T-helper 17 cell (primary cell): ENCODE data around the gene GIPR. TPM values are rescaled to one million over a fixed set of nuclear protein-coding genes. Genes with fewer than 3 reads are reported as not detected.
A peak's percentile ranks its signal among the peaks of the same experiment; 100 is the strongest.
"Not testable (repeated sequence)": the region's sequence is repeated elsewhere in the genome, so short reads cannot be mapped to it uniquely, and the experiment has no call there.

Source experiments
- ATAC-seq: fragments of 150-1000 bp; cut with Tn5 transposase; 2 replicates; pipeline ENCODE4 v1.10.0; 2021; ENCODE audit warnings: mild to moderate bottlenecking, moderate library complexity
- DNase-seq, 3 donors: peaks; one replicate each; pipeline versions ENCODE4 v3.0.0 to v3.0.0-alpha.2; 2020 to 2021
- H3K9me3 ChIP-seq: one replicate; pipeline ENCODE4 v1.7.0; 2013; ENCODE audit warnings: low read length, mild to moderate bottlenecking; ENCODE audit not compliant: control insufficient read depth, poor library complexity, severe bottlenecking
- H3K27ac Mint-ChIP-seq: one replicate; pipeline ENCODE4 v1.8.0; 2022; ENCODE audit warnings: mild to moderate bottlenecking, moderate library complexity, mixed read lengths
- H3K27me3 Mint-ChIP-seq: one replicate; pipeline ENCODE4 v1.8.0; 2022; ENCODE audit warnings: mixed read lengths
- H3K36me3 Mint-ChIP-seq: one replicate; pipeline ENCODE4 v1.8.0; 2022; ENCODE audit warnings: low read depth, mixed read lengths
- H3K4me1 Mint-ChIP-seq: one replicate; pipeline ENCODE4 v1.8.0; 2022; ENCODE audit warnings: mild to moderate bottlenecking, mixed read lengths
- H3K4me3 Mint-ChIP-seq: one replicate; pipeline ENCODE4 v1.8.0; 2022; ENCODE audit warnings: mild to moderate bottlenecking, moderate library complexity, mixed read lengths
- total RNA-seq, 4 donors: library from RNA in 2 of 4; stranded (reverse) in 2 of 4; gene quantifications; one replicate each; pipeline ENCODE4 v1.2.3 and lab custom pipeline; 2022 to 2026

Gene GIPR
- total RNA-seq, 2 donors from 2014 or later: 2.3 to 4.6 TPM

DNA sequence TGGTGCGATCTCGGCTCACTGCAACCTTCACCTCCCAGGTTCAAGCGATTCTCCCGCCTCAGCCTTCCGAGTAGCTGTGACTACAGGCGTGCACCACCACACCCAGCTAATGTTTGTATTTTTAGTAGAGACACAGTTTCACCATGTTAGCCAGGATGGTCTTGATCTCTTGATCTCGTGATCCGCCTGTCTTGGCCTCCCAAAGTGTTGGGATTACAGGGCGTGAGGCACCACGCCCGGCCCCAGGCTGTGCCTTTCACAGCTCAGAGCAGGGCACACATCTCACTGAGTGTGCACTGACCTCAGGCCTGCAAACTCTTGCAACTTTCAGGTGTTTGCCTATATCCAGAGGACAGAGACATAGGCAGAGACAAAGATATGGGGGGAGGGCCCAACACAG, 17.0 kb downstream of the GIPR start:
- not testable (repeated sequence) for H3K4me1 Mint-ChIP-seq, H3K36me3 Mint-ChIP-seq, DNase-seq, H3K9me3 ChIP-seq, ATAC-seq, H3K27me3 Mint-ChIP-seq, H3K4me3 Mint-ChIP-seq
- H3K27ac Mint-ChIP-seq: peak overlapping the region; percentile 79

DNA sequence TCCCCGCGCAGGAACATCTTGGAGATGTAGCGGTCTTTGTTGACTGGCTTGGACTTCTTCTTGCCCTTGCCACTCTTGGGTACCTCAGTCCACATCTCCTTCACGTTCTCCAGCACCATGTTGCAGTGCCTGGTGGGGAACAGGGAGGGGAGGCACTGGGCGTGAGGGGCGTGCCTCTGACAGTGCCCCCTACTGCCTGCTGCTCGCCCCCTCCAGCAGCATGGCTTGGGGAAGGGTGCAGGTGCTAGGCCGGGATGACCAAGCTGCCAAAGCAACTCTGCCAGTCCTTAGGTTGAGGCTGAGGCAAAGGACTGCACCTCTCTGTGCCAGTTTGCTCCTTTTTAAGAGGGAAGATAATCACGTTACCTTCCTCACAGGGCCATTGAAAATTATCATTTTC, 19.6 kb downstream of the GIPR start:
- peaks cover 2% of the 10 kb centered on the region for H3K36me3 Mint-ChIP-seq

DNA sequence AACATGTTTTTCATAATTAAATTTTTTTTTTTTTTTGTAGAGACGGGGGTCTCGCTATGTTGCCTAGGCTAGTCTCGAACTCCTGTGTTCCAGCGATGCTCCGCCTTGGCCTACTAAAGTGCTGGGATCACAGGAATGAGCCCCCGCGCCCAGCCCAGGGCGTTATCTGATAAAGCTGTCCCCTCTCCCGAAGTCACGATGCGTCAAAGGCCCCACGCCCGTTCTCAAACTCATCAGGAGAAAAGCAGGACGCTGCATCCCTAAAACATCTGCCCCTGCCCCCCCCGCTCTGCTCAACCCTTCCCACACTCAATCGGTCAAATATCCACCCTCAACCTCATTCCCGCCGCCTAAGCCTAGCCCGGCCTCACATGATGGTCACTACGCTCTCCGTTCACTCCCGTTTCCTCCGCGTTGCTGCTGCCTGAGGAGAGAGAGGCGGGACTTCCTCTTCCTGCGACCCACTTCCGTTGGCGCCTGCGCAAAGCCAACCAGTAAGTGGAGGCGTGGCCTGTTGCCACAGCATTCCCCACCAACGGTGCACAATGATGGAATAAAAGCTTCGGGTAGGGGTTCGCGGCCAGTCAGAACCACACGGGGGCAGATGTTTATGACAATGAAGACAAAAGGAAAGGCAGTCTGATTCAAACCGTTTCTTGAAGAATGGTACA, 23.6 kb downstream of the GIPR start, which contains the start of gene SNRPD2:
SNRPD2 (minus strand) TSS at position 438 of the 671 bp plus-strand sequence; CDS start at position 373, 65 bp downstream.
- H3K27me3 Mint-ChIP-seq: no peaks in the 10 kb centered on the region
- DNase-seq: peak; percentile 82 to 86 (median 84)
- H3K9me3 ChIP-seq: no peaks in the 10 kb centered on the region
- peak; percentile 57 for ATAC-seq
- peaks cover 13% of the 10 kb centered on the region for H3K4me1 Mint-ChIP-seq
- H3K4me3 Mint-ChIP-seq: peak within 1 kb of the TSS; percentile 93
- peaks cover 5% of the 10 kb centered on the region for H3K36me3 Mint-ChIP-seq
- peak within 1 kb of the TSS; percentile 94 for H3K27ac Mint-ChIP-seq

More for the DNA sequence above, 19.6 kb downstream of the GIPR start:
- no peak for ATAC-seq
- Mint-ChIP-seq H3K27me3 (no peaks in the 10 kb centered on the region), H3K27ac (no peak overlapping the region), H3K4me3 (no peak overlapping the region), H3K4me1 (peaks cover 11% of the 10 kb centered on the region)
- H3K9me3 ChIP-seq: no peaks in the 10 kb centered on the region
- no peak for DNase-seq

DNA sequence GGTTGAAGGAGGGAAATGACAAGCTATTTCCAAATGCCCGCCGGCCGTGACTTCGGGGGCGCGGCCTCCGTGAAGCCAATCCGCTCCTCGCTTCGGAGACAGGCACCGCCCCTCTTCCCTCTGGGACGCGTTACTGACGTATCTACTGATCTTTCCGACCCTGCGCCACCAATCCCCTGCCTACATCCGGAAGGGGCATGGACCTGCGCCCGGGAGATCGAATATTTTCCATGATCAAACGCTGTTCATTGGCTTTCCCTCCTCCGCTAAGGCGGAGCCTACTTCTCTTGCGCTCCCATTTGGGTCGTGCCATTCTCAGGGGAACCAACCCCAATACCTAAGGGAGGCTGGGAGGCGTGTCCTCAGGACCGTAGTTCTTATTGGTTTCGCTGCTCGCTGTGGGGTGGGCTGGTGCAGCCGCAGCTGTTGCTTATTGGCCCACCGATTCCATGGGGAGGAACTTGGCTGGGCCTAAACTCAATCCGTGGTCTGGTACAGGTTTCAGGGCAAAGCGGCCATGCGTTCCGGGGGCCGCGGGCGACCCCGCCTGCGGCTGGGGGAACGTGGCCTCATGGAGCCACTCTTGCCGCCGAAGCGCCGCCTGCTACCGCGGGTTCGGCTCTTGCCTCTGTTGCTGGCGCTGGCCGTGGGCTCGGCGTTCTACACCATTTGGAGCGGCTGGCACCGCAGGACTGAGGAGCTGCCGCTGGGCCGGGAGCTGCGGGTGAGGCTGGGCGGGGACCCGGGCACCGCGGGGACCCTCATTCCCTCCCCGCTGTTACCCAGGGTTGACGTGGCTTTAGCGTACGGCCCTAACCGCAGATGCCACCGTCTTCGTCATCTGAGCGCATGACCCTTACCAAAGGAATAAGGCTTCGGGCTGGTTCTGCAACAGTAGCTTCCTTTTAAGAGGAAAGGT, 24.4 kb downstream of the GIPR start, which contains the start of gene QPCTL:
QPCTL (plus strand) TSS at position 480 of the 919 bp plus-strand sequence; CDS start at position 518, 38 bp downstream.
- H3K9me3 ChIP-seq: no peaks in the 10 kb centered on the region
- Mint-ChIP-seq H3K4me3 (peak within 1 kb of the TSS; percentile 93), H3K36me3 (peaks cover 6% of the 10 kb centered on the region), H3K27me3 (no peaks in the 10 kb centered on the region), H3K27ac (peak within 1 kb of the TSS; percentile 94), H3K4me1 (peaks cover 14% of the 10 kb centered on the region)
- DNase-seq (peak; percentile 89 to 95 (median 90)), ATAC-seq (peak; percentile 89)

DNA sequence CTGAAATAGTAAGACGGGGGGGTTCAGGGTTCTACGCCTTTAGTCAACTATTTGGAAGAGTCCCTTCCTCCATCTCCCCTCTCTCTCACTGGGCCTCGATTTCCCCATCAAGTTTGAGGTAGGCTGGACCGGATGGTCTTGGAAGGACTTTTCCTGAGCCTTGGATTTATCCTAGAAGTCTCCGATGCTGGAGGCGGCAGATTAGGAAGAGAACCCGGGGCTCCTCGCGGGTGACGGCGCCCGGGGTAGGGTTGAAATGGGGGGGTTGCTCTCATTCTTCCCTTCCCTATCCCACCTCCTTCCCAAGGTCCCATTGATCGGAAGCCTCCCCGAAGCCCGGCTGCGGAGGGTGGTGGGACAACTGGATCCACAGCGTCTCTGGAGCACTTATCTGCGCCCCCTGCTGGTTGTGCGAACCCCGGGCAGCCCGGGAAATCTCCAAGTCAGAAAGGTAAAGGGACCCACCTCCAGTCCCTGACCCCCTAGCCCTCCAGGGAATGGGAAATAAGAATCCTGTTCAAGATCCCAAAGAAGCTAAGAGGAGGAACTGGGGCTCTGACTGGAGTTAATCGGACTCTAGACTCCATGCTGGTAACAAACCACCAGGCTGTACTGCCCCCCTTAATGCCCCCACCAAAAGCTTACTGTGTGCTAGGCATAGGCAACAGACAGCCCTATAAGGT, 25.2 kb downstream of the GIPR start:
- H3K4me1 Mint-ChIP-seq: peaks cover 16% of the 10 kb centered on the region
- peak overlapping the region; percentile 93 for H3K4me3 Mint-ChIP-seq
- H3K9me3 ChIP-seq: no peaks in the 10 kb centered on the region
- DNase-seq (peak; percentile 51 to 65 (median 59)), ATAC-seq (no peak)
- no peaks in the 10 kb centered on the region for H3K27me3 Mint-ChIP-seq
- peaks cover 8% of the 10 kb centered on the region for H3K36me3 Mint-ChIP-seq
- peak overlapping the region; percentile 94 for H3K27ac Mint-ChIP-seq

DNA sequence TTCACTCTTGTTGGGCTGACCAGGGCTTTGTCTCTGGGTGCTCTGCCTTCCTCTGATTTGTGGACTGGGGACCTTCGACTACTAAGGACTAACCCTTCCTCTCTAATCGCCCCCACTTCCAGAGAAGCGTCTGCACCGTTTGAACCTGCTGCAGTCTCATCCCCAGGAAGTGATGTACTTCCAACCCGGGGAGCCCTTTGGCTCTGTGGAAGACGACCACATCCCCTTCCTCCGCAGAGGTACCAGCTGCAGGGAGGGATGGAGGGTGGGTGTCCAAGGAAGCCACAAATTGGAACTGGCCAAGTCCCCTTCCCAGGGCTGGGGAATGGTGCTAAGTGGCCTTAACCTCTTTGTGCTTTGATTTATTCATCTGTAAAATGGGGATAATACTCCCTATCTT, 33.7 kb downstream of the GIPR start:
- H3K9me3 ChIP-seq: no peaks in the 10 kb centered on the region
- Mint-ChIP-seq H3K27ac (no peak overlapping the region), H3K4me1 (peaks cover 3% of the 10 kb centered on the region), H3K36me3 (peaks cover 9% of the 10 kb centered on the region), H3K27me3 (no peaks in the 10 kb centered on the region), H3K4me3 (no peak overlapping the region)
- ATAC-seq (no peak), DNase-seq (no peak)

DNA sequence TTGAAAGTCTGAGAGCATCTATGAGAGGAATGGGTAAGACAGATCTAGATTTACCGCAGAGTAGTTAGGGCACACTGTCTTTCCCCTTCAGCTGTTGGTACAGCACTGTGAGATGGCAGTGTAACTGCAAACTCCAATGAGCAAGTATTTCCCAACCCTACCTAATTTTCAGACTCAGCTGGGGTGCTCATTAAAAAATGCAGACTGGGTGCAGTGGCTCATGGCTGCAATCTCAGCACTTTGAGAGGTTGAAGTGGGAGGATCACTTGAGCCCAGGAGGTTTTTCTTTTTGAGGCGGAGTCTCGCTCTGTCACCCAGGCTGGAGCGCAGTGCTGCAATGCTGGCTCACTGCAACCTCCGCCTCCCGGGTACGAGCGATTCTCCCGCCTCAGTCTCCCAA, 37.1 kb downstream of the GIPR start:
- no peak overlapping the region for H3K27ac Mint-ChIP-seq
- no peaks in the 10 kb centered on the region for H3K27me3 Mint-ChIP-seq
- peaks cover 2% of the 10 kb centered on the region for H3K4me1 Mint-ChIP-seq
- no peak for DNase-seq
- H3K4me3 Mint-ChIP-seq: no peak overlapping the region
- H3K36me3 Mint-ChIP-seq: peaks cover 7% of the 10 kb centered on the region
- H3K9me3 ChIP-seq: no peaks in the 10 kb centered on the region
- no peak for ATAC-seq

DNA sequence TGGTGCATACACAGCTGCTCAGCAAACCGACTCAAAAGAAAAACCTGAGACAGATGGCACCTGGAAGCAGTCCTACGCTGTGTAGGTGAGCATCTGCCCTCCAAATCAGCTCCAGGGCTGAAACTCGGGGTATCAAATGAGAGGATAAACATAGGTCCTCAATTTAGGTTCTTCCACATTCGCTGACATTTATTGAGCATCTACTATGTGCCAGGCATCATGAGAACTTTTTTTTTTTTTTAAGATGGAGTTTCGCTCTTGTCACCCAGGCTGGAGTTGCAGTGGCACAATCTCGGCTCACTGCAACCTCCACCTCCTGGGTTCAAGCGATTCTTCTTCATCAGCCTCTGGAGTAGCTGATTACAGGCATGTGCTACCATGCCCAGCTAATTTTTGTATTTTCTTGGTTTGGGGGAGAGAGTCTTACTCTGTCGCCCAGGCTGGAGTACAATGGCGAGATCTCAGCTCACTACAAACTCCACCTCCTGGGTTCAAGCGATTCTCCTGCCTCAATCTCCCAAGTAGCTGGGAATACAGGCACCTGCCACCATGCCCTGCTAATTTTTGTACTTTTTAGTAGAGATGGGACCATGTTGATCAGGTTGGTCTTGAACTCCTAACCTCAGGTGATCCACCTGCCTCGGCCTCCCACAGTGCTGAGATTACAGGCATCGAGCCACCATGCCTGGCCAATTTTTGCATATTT, 37.8 kb downstream of the GIPR start:
- Mint-ChIP-seq H3K27ac (no peak overlapping the region), H3K4me3 (no peak overlapping the region), H3K27me3 (no peaks in the 10 kb centered on the region), H3K4me1 (peaks cover 7% of the 10 kb centered on the region), H3K36me3 (peaks cover 9% of the 10 kb centered on the region)
- H3K9me3 ChIP-seq: no peaks in the 10 kb centered on the region
- ATAC-seq: no peak
- DNase-seq: no peak

DNA sequence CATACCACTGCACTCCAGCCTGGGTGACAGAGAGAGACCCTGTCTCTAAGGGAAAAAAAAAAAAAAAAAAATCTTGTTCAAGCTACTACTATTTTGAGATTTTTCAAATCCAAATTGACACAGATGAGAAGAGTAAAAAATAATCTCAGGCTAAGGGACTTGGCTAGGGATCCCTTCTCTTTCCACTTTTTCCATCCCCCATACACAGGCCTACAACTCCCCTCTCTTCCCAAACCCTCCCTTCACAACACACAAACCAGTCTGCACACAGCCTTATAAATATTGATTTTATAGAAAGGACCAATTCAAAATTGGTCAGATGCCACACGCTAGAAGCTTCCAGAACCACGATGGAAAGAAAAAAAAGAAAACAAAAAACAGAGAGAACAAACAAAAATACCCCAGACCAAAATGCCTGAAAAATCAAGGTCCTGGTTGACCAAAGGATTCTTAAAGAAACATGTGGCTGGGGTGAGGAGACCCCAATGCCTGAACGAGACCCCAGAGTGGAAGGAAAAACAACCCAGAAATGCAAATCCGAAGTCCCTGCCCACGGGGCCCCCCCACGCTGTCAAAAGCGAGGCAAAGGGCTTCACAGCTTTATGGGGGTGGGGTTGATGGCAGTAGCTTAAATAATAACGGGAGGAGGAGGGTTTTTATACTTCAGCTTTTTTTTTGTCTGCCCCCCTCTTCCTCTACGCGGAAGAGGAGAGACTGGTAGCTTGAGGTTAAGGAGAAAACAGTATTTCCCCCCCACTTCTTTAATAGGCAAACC, 42.5 kb downstream of the GIPR start:
- DNase-seq (no peak), ATAC-seq (no peak)
- H3K27me3 Mint-ChIP-seq: no peaks in the 10 kb centered on the region
- no peaks in the 10 kb centered on the region for H3K9me3 ChIP-seq
- H3K36me3 Mint-ChIP-seq: peaks cover 2% of the 10 kb centered on the region
- peak overlapping the region; percentile 11 for H3K27ac Mint-ChIP-seq
- no peak overlapping the region for H3K4me3 Mint-ChIP-seq
- peaks cover 7% of the 10 kb centered on the region for H3K4me1 Mint-ChIP-seq

DNA sequence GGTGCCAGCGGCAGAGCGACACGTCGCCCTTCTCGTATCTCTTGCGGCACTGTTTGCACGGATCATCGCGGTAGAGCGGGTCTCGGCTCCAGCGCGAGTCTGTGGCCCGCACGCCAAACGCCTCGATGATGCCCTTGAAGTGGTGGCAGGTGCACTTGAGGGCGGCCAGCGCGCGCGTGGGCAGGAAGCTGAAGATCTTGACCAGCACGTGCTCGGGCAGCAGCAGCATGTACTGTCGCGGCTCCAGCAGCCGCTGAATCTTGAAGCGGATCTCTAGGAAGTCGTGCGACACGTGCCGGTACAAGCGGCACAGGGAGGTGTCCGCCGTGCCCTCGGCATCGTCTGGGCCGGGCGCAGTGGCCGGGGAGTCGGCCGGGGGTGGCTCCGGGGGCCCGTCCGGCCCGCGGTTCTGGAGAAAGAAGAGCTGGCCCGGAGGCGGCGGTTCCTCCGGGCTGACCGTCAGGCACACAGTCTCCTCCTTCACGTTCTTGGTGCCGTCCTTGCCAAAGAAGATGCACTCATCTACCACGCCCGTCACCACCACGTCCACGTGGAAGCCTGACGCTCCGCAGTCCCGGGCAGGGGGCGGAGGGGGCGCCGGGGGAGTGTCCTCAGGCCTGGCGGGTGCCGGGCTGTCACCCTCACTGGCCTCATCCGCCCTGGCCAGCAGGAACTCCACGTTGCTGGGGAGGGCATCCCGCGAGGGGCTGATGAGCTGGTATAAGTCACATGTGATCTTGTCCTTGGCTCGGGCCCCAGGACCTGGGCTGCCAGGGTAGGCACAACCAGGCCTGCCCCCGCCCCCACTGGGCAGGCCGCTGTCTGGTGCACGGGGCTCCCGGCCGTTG, 44.1 kb downstream of the GIPR start:
- no peak overlapping the region for H3K27ac Mint-ChIP-seq
- DNase-seq (no peak), ATAC-seq (no peak)
- no peak overlapping the region for H3K4me3 Mint-ChIP-seq
- H3K4me1 Mint-ChIP-seq: peaks cover 21% of the 10 kb centered on the region
- H3K9me3 ChIP-seq: no peaks in the 10 kb centered on the region
- H3K27me3 Mint-ChIP-seq: no peaks in the 10 kb centered on the region
- H3K36me3 Mint-ChIP-seq: peaks cover 2% of the 10 kb centered on the region

DNA sequence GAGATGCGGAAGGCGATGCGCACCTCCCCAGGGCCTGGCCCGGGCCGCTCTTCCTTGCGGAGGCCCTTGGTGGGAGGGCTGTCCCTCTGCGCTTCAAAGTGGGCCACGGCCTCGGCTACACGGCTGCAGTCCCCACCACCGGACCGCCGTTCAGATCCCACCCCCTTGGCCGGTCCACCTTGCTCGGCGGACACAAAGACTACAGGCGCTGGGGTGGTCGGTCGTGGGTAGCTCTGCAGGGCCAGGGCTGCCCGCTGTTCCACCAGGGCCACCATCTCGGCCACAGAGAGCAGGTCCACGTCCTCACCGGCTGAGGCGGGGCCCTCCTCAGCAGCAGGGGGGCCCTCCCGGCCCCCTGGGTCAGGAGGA, 44.7 kb downstream of the GIPR start:
- Mint-ChIP-seq H3K27ac (no peak overlapping the region), H3K4me3 (no peak overlapping the region), H3K27me3 (no peaks in the 10 kb centered on the region), H3K36me3 (peaks cover 2% of the 10 kb centered on the region), H3K4me1 (peaks cover 26% of the 10 kb centered on the region)
- H3K9me3 ChIP-seq: no peaks in the 10 kb centered on the region
- no peak for DNase-seq
- no peak for ATAC-seq
